GM08714 (cell line): Measurements from ENCODE around the gene SLC22A23.

Experiments used
- H3K4me3 ChIP-seq: fragments of 200-500 bp; sonication (Bioruptor generic); 2 replicates; pipeline ENCODE4 v1.5.1; 2014; ENCODE audit warnings: mild to moderate bottlenecking, low read length, inconsistent platforms
- ZNF274 ChIP-seq: IDR thresholded peaks from 2 replicates; pipeline ENCODE4 v1.6.1; 2012; ENCODE audit warnings: mild to moderate bottlenecking, low read depth, low read length

Gene SLC22A23

DNA sequence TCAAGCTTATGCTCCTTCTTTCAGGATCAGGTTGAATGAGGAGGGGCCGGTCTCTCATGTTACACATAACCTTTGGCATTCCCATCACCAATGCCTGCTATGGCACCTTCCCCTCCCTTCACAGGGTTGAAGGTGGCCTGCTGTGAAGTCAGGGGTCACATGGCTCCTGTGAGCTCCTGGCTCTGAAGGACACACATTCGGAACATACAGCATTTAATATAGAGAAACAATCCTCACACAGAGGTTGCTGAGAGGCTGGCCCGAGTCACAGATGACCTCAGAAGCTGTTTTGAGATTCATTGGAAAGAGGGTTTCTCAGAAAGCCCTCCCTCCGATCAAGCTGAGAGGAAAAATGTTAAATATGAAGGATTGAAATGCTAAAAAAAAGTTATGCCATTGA, 116.0 kb downstream of the SLC22A23 start:
- TF ChIP-seq ZNF274: no peak
- no peak overlapping the region for H3K4me3 ChIP-seq

DNA sequence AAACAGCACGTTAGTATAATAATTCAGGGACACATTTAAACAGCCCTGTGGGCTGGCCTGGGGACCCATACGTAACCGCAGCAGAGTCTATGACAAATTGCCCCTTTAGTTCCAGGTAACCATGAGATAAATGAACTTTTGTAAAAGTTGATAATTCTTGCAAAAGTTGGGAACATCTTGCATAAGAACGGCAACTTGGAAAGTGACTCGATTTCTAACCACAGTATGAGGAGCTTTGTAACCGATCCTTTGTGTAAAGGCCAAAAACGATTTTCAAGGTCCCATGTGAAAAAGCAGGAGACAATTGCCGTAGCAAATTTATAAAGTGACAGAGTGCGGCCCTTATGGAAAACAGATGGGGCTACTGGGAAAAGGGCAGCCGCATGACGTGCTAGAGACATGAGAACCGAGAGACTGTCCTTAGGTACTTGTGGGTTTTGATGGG, 116.5 kb downstream of the SLC22A23 start:
- H3K4me3 ChIP-seq: no peak overlapping the region
- no peak for TF ChIP-seq ZNF274

DNA sequence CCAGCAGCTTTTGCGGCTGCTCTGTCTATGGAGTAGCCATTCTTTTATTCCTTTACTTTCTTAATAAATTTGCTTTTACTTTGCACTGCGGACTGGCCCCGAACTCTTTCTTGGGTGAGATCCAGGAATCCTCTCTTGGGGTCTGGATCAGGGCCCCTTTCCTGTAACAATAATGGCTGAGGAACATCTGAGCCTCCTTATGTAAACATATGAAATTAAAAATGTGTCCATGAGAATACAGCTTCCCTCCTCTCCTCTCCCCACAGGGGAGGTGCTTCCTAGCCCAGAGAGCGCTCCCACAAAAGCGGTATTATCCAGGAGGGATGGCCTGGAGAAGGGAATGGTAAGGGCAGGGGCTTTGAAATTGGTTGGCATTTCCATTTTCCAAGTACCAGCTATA, 117.0 kb downstream of the SLC22A23 start:
- TF ChIP-seq ZNF274: no peak
- H3K4me3 ChIP-seq: no peak overlapping the region

DNA sequence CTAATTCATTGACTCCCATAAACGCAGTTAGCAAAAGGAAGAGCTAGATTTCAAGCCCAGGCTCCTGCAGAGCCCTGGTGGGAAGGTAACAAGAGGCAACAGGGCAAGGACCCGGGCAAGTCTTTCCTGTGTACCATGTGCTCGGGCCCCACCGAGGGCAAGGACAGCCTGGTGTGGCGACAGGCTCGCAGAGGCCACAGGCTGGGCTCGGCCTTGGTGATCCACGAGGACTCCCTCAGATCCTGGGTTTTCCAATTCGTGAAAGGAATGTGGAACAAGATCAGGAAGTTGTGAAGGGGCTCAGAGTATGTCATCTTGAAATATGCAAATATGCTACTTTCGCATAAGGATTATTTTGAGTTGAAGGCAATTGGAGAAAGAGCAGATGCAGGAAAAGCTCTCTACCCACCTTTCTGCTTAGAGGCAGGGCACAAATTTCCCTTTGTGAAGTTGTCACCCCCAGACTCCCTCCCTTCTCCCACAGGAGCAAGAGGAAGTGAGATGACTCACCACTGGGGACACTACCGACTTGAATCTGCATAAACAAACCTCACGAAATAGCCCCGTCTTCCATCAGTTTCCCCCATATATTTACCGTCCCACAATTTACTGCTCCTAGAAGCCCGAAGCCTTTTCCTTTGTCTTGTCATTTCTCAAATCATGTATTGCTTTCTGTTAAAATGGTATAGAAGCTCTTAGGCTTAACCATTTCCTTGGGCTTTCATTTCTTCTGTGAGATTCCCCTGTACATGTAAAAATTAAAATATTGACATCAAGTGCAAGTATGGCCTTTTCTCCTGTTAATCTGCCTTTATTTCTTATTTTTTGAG, 119.1 kb downstream of the SLC22A23 start:
- H3K4me3 ChIP-seq: no peak overlapping the region
- TF ChIP-seq ZNF274: no peak

DNA sequence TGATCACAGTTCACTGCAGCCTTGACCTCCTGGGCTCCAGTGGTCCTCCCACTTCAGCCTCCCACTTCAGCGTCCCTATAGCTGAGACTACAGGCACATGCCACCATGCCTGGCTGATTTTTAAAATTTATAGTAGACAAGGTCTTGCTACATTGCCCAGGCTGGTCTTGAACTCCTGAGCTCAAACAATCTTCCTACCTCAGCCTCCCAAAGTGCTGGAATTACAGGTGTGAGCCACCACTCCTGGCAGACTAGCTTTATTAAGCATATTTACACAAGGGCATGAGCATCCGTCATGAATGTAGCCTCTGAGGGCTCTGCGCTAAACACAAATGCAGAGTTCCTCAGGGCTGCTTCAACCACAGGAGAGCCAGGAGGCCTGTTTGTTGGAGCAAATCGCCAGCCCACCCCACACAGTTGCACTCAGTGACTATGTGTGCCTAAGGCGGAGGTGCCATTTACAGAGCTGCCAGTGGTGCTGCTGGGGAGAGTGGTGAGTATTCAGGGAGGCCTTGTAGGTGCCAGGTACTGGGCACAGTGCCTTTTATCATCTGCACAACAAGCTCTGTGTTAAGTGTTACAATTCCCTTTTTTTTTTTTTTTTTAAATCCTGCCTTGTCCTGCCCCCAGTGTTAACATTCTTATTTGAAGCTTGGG, 119.9 kb downstream of the SLC22A23 start:
- no peak overlapping the region for H3K4me3 ChIP-seq
- TF ChIP-seq ZNF274: no peak

DNA sequence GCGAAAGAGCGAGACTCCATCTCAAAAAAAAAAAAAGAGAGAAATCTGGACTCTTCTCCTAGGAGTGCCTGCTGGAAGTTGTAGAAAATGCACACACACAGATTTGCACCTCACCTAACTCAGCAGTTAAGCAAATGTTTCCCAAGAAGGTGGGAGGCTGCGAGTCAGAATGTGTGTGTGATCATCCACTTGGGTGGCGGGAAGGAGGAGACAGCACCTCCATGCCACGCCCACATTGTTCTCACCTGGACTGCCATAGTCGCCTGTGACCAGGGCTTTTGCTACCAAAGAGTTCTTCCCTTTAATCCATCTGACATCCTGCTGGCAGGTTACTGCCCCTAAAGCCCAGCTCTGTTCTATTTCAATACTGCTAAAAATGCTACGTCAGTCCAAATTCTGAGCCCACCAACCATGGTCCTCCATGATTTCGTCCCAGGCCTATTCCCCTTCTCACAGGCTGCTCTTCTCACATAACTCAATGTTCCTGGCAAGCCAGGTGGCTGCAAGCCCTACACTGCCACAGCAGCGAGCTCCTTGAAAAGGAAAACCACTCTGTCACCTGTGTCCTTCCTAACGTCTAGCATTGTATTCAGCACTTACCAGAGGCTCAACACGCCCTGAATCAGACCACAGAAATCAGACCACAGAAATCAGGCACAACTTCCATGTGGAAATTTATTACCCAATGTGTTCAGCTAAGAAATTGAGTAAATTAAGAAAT, 120.6 kb downstream of the SLC22A23 start:
- no peak overlapping the region for H3K4me3 ChIP-seq
- TF ChIP-seq ZNF274: no peak

DNA sequence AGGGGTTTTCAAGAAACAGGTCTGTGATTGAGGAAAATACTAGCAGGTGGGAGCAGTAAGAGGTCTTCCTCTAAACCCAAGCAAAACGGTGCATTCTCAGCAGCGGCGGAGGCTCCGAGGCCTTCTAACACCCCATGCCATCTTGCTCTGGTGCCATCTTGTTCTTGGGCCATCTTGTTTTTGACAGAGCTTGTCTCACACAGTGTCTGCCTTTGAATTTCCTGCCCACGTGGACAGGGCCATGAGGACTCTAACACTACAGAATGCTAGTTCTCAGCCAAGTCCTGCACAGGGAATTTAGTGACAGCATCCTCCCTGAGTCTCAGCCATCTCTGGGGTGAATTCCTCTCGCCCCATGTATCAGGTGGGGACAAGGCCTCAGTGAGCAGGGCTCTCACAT, 121.7 kb downstream of the SLC22A23 start:
- no peak for TF ChIP-seq ZNF274
- H3K4me3 ChIP-seq: no peak overlapping the region

DNA sequence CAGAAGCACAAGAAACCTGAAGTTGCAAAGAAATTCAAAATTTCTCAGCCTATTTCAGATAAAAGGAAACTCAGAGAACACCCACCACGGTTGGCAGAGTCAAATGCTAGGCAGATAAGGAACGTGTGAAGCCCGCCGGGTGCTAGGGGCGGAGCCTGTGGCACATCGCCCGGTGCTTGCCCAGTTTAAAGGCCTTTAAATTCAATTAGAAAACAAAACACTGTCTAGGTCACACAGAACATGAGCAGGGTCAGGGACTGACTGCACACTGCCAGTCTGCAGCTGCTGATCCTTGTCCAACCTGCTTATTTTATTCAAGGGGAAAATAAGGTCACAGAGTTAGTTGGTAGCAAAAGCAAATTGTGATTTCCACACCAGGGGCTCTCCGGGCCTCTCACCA, 122.3 kb downstream of the SLC22A23 start:
- TF ChIP-seq ZNF274: no peak
- no peak overlapping the region for H3K4me3 ChIP-seq

DNA sequence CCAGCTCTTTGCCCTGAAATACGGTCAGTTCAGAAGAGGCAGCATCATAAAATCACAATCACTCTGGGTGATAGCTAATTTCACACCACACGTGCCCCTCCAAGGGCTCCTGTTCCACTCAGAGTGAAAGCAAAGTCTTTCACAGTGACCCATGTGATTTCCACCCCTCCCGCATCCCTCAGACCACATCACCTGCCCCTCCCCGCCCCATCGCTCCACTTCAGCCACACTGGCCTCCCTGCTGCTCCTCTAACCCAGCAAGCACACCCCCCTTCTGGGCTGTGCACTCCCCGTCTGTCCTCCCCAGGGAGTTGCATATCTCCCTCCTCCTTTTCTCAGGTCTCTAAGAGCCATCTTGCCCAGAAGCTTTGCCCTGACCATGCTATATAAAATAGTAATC, 123.6 kb downstream of the SLC22A23 start:
- TF ChIP-seq ZNF274: no peak

DNA sequence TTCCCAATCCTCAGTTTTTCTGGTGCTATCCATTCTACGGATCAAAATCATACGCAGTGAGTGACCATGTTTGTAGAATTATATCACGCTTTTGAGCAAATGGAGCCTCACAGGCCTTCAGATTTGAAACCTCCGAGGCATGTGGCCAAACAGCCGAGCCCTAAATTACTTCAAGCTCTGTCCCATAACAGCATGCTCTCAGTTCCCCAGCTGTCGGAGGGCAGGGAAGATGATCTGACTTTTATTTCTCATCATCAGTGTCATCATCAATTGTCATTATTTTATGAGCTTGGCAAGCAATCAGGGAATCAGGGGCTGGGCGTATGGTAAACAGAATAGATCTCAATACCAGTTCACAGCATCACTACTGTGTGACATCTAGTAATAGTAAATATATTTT, 124.9 kb downstream of the SLC22A23 start:
- no peak for TF ChIP-seq ZNF274
- no peak overlapping the region for H3K4me3 ChIP-seq

More for the DNA sequence above, 123.6 kb downstream of the SLC22A23 start:
- no peak overlapping the region for H3K4me3 ChIP-seq

DNA sequence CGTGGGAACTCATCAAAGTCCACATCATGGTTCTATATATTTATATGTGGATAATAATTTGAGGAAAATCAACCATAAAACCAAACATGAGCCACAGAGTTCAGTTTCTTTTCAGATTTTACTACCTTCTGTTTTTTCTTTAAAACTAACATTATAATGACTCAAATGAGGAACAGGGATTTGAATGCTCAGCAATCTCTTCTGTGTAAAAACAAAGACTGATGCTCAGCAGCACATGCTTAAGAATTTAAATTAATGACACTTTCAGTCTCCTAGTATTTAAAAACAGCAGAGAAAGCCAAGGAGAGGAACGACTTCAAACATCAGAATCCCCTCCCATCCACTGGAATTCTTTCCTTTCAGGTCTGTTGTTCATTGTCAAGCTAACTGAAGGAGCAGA, 125.4 kb downstream of the SLC22A23 start:
- no peak for TF ChIP-seq ZNF274
- H3K4me3 ChIP-seq: no peak overlapping the region

DNA sequence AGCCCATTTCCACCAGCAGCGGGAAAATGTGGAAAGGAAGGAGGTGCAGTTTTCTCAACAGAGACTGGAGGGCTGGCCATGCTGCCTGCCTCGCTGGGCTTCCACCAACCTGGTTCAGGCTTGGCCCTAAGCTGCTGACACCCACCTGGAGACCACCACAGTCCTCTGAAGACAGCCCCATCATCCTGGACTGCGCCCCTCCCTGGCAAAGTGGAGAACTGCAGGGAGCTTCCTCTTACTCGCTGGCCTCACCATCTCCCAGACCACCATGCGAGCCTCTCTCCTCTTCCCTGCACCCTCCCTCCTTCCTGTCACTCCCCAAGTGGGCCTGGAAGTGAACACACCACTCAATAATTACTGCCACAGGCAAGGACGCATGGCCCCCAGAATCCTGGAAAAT, 126.7 kb downstream of the SLC22A23 start:
- TF ChIP-seq ZNF274: no peak
- H3K4me3 ChIP-seq: no peak overlapping the region

DNA sequence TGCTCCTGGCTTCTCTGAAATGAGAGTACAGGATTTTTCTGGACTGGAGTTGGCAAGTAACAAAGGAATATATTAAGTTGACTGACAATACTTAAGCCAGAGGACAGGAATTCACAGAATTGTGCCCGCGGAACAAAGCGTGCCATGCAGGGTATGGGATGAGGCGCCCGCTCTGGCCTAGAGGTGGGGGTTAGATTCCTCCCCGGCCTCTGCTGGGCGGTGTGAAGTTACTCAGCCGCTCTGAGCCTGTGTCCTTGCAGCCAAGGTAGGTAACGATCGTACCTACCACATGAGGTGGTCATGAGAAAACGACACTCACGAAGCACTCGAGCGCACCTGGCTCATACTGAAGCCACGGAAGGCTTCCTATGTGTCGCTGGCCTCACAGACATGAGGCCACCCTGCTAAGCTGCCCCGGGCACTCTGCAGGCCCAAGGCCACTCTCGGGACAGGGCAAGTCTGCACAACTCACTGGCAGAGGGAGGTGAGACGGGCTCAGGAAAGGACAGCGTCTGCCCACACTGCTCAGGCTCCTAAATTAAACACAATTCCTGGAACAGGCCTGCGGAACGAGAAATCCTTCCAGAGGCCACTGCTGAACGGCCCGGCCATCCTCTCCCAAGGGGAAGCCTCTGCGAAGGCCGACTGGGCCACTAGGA, 127.3 kb downstream of the SLC22A23 start:
- no peak overlapping the region for H3K4me3 ChIP-seq
- TF ChIP-seq ZNF274: no peak

DNA sequence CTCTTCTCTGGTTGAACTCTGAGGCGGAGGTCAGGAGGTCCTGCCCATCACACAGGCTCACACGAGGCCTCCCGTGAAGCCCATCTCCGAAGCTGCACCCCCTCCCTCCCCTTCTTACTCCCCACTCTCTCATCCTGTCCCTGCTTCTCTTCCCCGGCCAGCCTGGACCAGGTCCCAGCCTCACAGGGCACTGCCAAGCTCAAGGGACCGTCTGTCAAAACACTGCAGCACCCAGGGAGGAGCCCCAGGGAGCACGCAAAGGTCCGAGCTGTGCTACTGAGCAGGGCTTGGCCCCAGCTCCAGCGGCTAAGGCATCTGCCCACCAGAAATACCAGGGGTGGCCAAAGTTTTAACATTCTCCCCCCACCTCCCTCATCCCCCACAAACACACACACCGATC, 128.1 kb downstream of the SLC22A23 start:
- TF ChIP-seq ZNF274: no peak
- no peak overlapping the region for H3K4me3 ChIP-seq
